Measurements from ENCODE around the gene SLC35B4.

- TF ChIP-seq, protein P1, sequence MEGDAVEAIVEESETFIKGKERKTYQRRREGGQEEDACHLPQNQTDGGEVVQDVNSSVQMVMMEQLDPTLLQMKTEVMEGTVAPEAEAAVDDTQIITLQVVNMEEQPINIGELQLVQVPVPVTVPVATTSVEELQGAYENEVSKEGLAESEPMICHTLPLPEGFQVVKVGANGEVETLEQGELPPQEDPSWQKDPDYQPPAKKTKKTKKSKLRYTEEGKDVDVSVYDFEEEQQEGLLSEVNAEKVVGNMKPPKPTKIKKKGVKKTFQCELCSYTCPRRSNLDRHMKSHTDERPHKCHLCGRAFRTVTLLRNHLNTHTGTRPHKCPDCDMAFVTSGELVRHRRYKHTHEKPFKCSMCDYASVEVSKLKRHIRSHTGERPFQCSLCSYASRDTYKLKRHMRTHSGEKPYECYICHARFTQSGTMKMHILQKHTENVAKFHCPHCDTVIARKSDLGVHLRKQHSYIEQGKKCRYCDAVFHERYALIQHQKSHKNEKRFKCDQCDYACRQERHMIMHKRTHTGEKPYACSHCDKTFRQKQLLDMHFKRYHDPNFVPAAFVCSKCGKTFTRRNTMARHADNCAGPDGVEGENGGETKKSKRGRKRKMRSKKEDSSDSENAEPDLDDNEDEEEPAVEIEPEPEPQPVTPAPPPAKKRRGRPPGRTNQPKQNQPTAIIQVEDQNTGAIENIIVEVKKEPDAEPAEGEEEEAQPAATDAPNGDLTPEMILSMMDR (IDR thresholded peaks at IDR 0.05; ENCODE audit: borderline replicate concordance, extremely low read depth, low read length, poor library complexity, severe bottlenecking): peak; percentile 42
- TF ChIP-seq EZH2 (IDR thresholded peaks at IDR 0.05; ENCODE audit: borderline replicate concordance, low read depth, low read length, severe bottlenecking): no peak
These were observed at the start of gene SLC35B4 for GRCh38 chr7:134316539-134317344.
